ENCODE measurements around the gene CTBP1. TPM values are rescaled to one million over a fixed set of nuclear protein-coding genes. Genes with fewer than 3 reads are reported as not detected.

The CTBP1 gene
- total RNA-seq, 1 experiment from 2014 or later, result 184 TPM

- CTCF ChIA-PET, result no interaction called here
- TF ChIP-seq CTCF (IDR thresholded peaks at IDR 0.05; ENCODE audit: insufficient read depth in 1 of 2, low read depth in 1 of 2, low read length in 1 of 2, severe bottlenecking in 1 of 2, unreplicated experiment in 1 of 2), result no peak
- no peaks in the 10 kb centered on the region for H3K4me1 ChIP-seq
- no peak overlapping the region for H3K4me3 ChIP-seq (ENCODE audit: low read depth, low read length)
- DNase-seq, result no peak
- H3K27me3 ChIP-seq (replicated peaks; ENCODE audit: control insufficient read depth, insufficient read depth, low read length), result no peaks in the 10 kb centered on the region
- H3K9me3 Mint-ChIP-seq (ENCODE audit: unreplicated experiment), result no peaks in the 10 kb centered on the region
- intact Hi-C loops (cut with micrococcal nuclease; ENCODE audit: unreplicated experiment), result no loop called here
- H3K9me3 ChIP-seq, result no peaks in the 10 kb centered on the region
- no TSS peak for BruUV-seq (replicated peaks)
- H3K36me3 Mint-ChIP-seq (ENCODE audit: insufficient read depth, unreplicated experiment), result no peaks in the 10 kb centered on the region
- H3K4me1 Mint-ChIP-seq (ENCODE audit: low read depth, unreplicated experiment), result no peaks in the 10 kb centered on the region
- H3K4me3 Mint-ChIP-seq (ENCODE audit: unreplicated experiment), result no peak overlapping the region
- no peaks in the 10 kb centered on the region for H3K36me3 ChIP-seq (ENCODE audit: control insufficient read depth, insufficient read depth, low read length)
- H3K27ac Mint-ChIP-seq (ENCODE audit: unreplicated experiment), result no peak overlapping the region
- H3K27me3 Mint-ChIP-seq (ENCODE audit: insufficient read depth, unreplicated experiment), result peaks cover 5% of the 10 kb centered on the region
- POLR2A ChIA-PET, result no interaction called here
Observed at GRCh38 chr4:1279253-1279652, 30.3 kb upstream of the CTBP1 start.

GRCh38 chr4:1277667-1278665 lies 29.0 kb upstream of the CTBP1 start:
- ChIA-PET CTCF (no interaction called here), POLR2A (no interaction called here)
- no peak overlapping the region for H3K4me3 ChIP-seq (ENCODE audit: low read depth, low read length)
- Mint-ChIP-seq H3K27me3 (ENCODE audit: insufficient read depth, unreplicated experiment) (peaks cover 5% of the 10 kb centered on the region), H3K4me3 (ENCODE audit: unreplicated experiment) (no peak overlapping the region), H3K9me3 (ENCODE audit: unreplicated experiment) (no peaks in the 10 kb centered on the region), H3K4me1 (ENCODE audit: low read depth, unreplicated experiment) (no peaks in the 10 kb centered on the region), H3K36me3 (ENCODE audit: insufficient read depth, unreplicated experiment) (no peaks in the 10 kb centered on the region), H3K27ac (ENCODE audit: unreplicated experiment) (no peak overlapping the region)
- no peak for DNase-seq
- no TSS peak for BruUV-seq (replicated peaks)
- no peaks in the 10 kb centered on the region for H3K4me1 ChIP-seq
- no peak for TF ChIP-seq CTCF (IDR thresholded peaks at IDR 0.05; ENCODE audit: insufficient read depth in 1 of 2, low read depth in 1 of 2, low read length in 1 of 2, severe bottlenecking in 1 of 2, unreplicated experiment in 1 of 2)
- no peaks in the 10 kb centered on the region for H3K27me3 ChIP-seq (replicated peaks; ENCODE audit: control insufficient read depth, insufficient read depth, low read length)
- H3K36me3 ChIP-seq (ENCODE audit: control insufficient read depth, insufficient read depth, low read length), result no peaks in the 10 kb centered on the region
- intact Hi-C loops (cut with micrococcal nuclease; ENCODE audit: unreplicated experiment), result no loop called here
- no peaks in the 10 kb centered on the region for H3K9me3 ChIP-seq

GRCh38 chr4:1276984-1277383 lies 28.1 kb upstream of the CTBP1 start:
- H3K4me1 Mint-ChIP-seq (ENCODE audit: low read depth, unreplicated experiment), result no peaks in the 10 kb centered on the region
- peaks cover 5% of the 10 kb centered on the region for H3K27me3 Mint-ChIP-seq (ENCODE audit: insufficient read depth, unreplicated experiment)
- no peak overlapping the region for H3K4me3 ChIP-seq (ENCODE audit: low read depth, low read length)
- ChIA-PET POLR2A (no interaction called here), CTCF (no interaction called here)
- intact Hi-C loops (cut with micrococcal nuclease; ENCODE audit: unreplicated experiment), result no loop called here
- H3K4me3 Mint-ChIP-seq (ENCODE audit: unreplicated experiment), result no peak overlapping the region
- no peak for TF ChIP-seq CTCF (IDR thresholded peaks at IDR 0.05; ENCODE audit: insufficient read depth in 1 of 2, low read depth in 1 of 2, low read length in 1 of 2, severe bottlenecking in 1 of 2, unreplicated experiment in 1 of 2)
- no peaks in the 10 kb centered on the region for H3K9me3 Mint-ChIP-seq (ENCODE audit: unreplicated experiment)
- no TSS peak for BruUV-seq (replicated peaks)
- no peaks in the 10 kb centered on the region for H3K27me3 ChIP-seq (replicated peaks; ENCODE audit: control insufficient read depth, insufficient read depth, low read length)
- H3K36me3 ChIP-seq (ENCODE audit: control insufficient read depth, insufficient read depth, low read length), result no peaks in the 10 kb centered on the region
- H3K36me3 Mint-ChIP-seq (ENCODE audit: insufficient read depth, unreplicated experiment), result no peaks in the 10 kb centered on the region
- DNase-seq, result no peak
- no peaks in the 10 kb centered on the region for H3K4me1 ChIP-seq
- no peaks in the 10 kb centered on the region for H3K9me3 ChIP-seq
- no peak overlapping the region for H3K27ac Mint-ChIP-seq (ENCODE audit: unreplicated experiment)

All from Caco-2 (cell line).